Measurements from ENCODE around the gene CDCA5.

GRCh38 chr11:65059959-65060824 lies 23.6 kb downstream of the CDCA5 start:
- TF ChIP-seq POLR2AphosphoS5 (IDR thresholded peaks at IDR 0.05; ENCODE audit: low read depth, low read length), result no peak
- TF ChIP-seq POLR2A (IDR thresholded peaks at IDR 0.05; ENCODE audit: low read depth, low read length), result no peak
- TF ChIP-seq SPI1 (IDR thresholded peaks at IDR 0.05; ENCODE audit: low read depth, low read length), result no peak
- no peak for TF ChIP-seq TAF1 (IDR thresholded peaks at IDR 0.05; ENCODE audit: low read depth, low read length)

Data from GM12891 (cell line).